Upper lobe of left lung (tissue), 4 donors: ENCODE data around the gene RP2.

ENCODE experiments used
- EP300 ChIP-seq, 4 donors: sonication (generic); formaldehyde crosslinking; IDR thresholded peaks; one replicate each; pipeline ENCODE4 v1.5.1; 2017; ENCODE audit warnings: antibody characterized with exemption in 4 of 4, control low read depth in 2 of 4
- POLR2A ChIP-seq, 4 donors: fragments of 450-650 bp; IDR thresholded peaks; one replicate each; pipeline ENCODE4 v1.5.1; 2016 to 2017; ENCODE audit warnings: antibody characterized with exemption in 4 of 4, mild to moderate bottlenecking in 2 of 4
- POLR2AphosphoS5 ChIP-seq, 2 donors: sonication (generic); formaldehyde crosslinking; IDR thresholded peaks; one replicate each; pipeline ENCODE4 v1.5.1; 2017; ENCODE audit warnings: antibody characterized with exemption in 2 of 2
- TF ChIP-seq, protein P1 (sequence below), 6 experiments: fragments of 450-650 bp in 4 of 6; fragments of 200-600 bp in 2 of 6; sonication (generic) in 2 of 6; IDR thresholded peaks; one replicate each; pipeline ENCODE4 v1.5.1; 2016 to 2019; ENCODE audit warnings: antibody characterized with exemption in 6 of 6

- TF ChIP-seq, protein P1, sequence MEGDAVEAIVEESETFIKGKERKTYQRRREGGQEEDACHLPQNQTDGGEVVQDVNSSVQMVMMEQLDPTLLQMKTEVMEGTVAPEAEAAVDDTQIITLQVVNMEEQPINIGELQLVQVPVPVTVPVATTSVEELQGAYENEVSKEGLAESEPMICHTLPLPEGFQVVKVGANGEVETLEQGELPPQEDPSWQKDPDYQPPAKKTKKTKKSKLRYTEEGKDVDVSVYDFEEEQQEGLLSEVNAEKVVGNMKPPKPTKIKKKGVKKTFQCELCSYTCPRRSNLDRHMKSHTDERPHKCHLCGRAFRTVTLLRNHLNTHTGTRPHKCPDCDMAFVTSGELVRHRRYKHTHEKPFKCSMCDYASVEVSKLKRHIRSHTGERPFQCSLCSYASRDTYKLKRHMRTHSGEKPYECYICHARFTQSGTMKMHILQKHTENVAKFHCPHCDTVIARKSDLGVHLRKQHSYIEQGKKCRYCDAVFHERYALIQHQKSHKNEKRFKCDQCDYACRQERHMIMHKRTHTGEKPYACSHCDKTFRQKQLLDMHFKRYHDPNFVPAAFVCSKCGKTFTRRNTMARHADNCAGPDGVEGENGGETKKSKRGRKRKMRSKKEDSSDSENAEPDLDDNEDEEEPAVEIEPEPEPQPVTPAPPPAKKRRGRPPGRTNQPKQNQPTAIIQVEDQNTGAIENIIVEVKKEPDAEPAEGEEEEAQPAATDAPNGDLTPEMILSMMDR (IDR thresholded peaks at IDR 0.05) = no peak
- no peak for TF ChIP-seq POLR2AphosphoS5 (IDR thresholded peaks at IDR 0.05)
- TF ChIP-seq EP300 (IDR thresholded peaks at IDR 0.05) = no peak
- no peak for TF ChIP-seq POLR2A (IDR thresholded peaks at IDR 0.05)
Observed at GRCh38 chrX:46792810-46793188, 44.0 kb upstream of the RP2 start.
